ENCODE data around the gene UQCR11.
A peak's percentile ranks its signal among the peaks of the same experiment; 100 is the strongest.

Gene UQCR11

DNA sequence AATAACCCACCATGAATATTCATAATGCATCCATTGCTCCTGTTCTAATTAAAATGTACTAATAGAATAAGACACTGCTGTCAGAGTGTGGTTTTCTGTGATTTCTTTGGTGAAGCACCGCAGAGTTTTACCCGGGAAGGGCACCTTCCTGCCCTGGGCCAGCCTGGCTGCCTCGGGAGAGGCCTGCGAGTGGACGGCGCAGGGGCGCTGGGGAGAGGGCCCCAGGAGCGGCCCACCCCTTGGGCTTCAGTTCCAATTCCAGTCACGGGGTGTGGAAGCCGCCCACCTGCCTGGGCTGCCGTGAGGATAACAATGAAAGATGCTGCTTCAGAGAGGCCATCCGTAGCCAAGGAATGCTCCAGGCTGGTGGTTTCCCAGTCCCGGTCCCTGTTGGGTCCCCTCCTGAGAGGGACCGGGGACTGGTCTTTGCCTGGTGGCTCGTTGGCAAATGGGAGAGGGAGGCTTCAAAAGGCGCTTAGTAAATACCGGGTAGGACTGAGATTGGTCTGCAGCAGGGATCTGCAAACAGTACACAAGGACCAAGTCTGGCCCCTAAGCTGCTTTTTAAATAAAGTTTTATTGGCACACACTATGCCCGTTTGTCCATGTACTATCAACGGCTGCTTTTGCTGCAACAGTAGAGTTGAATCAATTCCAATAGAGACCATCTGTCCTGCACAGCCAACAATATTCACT, 29.1 kb upstream of the UQCR11 start:
- DNase-seq, result no peak

DNA sequence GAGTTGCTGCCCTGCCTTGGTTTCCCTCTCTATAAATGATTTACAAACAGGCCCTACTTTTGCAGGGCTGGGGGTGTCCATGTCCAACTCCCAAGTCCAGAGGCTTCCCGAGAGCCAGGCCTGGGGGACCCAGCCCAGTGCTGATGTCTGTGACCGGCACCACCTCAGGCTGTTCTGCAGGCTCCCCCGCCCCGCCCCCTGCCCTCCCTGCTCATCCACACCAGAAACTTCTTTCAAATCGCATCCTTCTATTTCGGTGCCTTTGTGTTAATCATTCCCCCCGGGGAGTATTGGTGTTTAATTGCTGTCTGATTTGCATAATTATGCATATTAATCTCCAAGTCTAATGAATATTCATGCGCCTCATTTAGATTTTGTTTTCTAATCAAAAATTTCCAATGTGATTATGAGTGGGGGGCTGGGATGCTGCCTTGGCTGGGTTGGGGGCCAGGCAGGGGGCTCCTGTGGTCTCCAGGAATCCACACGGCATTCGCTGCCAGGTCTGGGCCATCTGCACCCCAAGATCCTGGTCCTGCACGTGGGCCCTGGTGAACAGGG, 28.1 kb upstream of the UQCR11 start:
- DNase-seq, result no peak

DNA sequence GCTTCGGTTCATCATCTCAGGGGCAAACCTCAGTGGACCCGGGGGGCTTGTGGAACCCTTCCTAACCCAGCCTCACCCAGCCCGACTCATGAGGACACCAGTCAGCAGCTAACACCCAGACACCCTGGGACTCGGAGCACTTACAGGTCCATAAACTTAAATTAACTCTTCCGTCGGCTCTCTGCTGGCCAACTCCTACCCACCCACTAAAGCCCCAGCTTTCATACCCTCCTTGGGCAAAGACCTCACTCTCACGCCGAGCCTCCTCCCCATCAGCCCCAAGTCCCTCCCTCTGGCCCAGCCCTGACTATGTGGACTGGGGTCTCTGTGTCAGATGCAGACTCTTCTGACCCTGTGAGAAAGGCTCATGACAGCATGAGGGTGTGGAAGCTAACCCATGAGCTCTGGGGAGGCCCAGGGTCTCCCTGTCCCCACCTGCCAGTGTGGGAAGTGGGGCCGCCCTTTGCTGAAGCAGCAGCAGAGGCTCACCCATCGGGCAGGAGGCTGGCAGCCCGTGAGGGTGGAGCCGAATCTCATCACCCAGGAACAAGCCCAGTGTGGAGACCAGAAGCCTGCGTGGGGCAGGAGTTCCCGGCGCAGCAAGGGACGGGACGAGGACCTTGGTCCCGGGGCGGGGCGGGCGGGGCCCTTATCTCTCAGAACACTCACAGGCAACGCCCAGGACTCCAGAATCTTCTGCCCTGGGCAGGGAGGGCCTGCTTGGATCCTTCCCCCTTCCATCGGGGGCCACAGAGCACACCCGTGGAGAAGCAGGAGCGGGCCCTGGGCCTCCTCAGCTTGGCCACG, 27.4 kb upstream of the UQCR11 start:
- DNase-seq, result no peak

DNA sequence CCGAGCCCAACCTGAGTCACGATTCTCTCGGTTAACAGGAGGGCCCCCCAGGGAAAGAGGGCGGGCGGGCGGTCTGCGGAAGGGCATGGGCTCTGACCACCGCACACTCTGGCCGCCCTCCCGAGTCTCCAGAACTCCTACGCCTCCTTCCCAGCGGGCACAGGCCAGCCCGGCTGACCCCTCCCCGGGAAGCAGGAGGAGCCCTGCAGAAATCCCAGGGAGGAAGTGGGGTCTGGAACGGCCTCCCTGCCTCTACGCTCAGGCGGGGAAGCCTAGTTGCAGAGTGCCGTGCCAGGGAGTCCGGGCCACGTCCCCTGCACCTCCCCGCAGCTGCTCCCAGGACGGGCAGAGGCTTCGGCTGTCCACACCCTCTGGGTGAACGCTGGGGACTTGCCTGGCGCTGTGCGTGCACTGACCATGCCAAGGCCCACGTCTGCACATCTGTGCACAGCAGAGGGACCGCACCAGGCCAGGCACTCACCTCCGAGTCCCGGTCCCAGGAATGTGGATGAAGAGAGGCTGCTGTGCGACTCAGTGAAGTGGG, 26.4 kb upstream of the UQCR11 start:
- no peak for DNase-seq

DNA sequence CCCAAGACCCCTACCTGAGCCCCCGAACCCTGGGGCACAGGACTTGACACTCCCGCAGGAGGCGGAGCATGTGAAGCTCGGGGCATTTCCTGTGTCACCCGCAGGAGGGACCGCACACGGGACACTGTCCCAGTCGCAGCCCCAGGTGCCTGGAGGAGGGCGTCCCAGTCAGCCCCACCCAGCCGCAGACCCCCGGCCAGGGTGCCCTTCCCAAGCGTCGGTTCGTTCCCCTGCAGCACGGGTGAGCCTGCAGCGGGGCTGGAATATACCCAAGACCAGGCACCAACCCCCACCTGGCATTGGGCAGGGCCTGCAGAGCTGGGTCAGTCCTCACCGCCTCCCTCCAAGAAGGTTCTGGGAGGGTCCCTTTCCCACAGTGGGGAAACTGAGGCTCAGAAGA, 25.5 kb upstream of the UQCR11 start:
- DNase-seq, result no peak

DNA sequence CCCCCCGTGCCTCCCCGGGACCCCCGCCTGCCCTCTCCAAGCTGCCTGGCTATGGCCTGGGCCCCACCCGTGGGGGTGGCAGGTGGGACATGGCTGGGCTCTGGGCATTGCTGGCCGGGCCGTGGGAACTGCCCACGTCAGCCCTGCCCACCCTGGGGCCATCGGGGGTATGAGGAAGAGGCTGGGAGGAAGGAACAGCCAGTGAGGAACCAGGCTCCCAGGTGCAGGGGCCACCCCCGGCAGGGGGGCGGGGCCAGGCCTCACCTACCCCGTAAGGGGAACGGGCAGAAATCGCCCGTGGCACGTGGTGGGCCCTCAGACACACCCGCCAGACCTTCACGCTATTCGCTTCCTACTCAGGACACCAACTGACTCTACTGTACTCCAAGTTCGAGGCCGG, 24.8 kb upstream of the UQCR11 start:
- DNase-seq, result no peak

DNA sequence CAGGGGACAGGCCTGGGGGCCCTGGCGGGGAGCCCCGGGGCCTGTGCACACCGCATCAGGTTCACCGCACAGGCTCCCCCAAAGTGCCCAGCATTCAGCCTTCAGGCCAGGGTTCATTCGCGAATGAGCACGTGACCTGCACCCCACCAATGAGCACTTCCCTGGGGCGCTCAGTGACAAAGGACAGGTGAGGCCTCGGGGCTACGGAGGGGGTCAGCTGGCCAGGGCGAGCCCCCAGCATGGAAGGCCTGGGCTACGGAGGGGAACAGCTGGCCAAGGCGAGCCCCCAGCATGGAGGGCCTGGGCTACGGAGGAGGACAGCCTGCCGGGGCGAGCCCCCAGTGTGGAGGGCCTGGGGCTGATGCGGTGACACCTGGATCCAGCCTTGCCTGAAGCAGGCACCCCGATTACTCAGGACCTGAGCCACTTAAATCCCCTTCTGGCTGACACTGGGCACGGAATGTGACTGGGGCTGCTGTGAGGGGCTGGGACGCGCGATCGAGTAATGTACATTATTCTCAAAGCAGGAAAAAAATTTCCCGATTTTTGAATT, 24.1 kb upstream of the UQCR11 start:
- no peak for DNase-seq

DNA sequence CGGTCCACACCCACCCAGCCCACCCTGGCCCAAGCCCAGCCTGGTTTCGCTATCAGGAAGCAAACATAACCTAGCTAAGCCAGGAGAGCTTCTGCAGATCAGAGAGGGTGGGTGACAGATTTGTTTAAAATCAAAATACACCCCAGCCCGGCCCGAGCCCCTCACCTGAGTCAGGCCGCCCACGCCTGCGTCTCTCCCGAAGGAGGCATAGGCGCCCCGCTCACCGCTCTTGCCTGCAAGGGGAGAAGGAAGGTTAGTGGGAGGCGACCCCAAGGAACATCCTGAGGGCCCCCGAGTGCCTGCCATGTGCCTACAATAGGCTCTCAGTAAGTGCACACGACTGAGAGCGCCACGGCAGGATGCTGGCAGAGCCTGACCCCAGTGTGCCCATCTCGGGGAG, 21.9 kb upstream of the UQCR11 start:
- DNase-seq, result no peak

DNA sequence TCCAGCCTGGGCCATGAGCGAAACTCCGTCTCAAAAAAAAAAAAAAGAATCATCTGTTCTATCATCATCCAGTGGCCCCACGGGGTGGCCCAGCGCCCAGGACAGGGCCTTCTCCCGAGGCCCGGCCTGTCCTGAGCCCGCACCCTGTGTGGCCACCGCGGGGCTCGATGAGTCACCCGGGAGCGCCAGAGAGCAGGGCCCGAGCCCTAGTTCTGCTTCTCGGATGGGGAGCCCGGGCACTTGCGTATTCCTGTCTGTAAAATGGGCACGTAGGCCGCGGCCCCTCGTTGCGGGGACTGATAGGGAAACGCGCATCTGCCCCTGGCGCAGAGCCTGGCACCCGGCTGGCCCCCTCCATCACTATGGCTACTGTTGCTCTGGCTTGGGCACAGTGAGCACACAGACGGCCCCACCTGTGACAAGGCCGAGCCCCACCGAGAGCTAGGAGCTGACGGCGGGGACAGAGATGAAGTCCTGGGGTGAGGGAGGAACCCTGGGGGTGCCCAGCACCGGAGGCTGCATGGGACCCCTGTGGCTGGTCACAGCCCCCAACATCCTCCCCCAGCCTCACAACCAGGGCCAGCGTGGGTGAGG, 21.3 kb upstream of the UQCR11 start:
- no peak for DNase-seq

DNA sequence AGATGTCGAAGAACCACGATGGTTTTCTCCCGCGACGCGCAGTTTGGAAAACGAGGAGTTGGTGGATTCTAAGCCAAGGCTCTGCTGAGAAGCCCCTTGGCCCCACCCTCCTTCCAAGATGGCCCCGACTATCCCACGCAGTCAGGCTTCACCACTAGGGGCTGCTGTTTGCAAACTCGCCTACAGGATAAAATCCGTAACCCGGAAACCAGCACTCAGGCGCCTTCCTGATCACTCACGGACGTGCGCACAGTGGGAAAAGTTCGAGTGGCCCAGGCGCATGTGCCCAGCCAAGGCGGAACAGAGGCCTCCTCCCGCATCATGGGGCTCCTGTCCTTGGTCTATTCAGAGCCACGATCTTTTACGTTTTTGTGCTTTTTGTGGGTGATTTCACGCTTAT, 19.2 kb upstream of the UQCR11 start:
- DNase-seq, result peak; percentile 57

DNA sequence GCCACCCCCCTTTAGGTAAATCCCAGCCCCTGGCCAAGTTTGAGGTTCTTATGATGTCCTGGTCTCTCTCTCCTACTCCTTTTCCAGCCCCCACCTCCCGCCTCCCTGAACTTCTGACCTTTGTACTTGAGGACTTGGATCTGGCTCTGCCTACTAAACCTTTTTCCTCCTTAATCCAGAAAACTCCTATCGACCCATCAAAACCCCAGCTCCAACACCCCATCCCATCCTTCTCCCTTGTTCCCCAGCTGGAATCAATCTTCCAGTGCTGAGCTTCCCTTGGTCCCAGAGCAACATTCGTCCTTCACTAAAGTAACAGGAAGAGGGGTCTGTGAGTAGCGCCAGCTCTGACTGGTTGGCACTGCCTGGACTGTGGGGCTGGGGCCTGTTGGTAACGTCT, 17.3 kb upstream of the UQCR11 start:
- no peak for DNase-seq

DNA sequence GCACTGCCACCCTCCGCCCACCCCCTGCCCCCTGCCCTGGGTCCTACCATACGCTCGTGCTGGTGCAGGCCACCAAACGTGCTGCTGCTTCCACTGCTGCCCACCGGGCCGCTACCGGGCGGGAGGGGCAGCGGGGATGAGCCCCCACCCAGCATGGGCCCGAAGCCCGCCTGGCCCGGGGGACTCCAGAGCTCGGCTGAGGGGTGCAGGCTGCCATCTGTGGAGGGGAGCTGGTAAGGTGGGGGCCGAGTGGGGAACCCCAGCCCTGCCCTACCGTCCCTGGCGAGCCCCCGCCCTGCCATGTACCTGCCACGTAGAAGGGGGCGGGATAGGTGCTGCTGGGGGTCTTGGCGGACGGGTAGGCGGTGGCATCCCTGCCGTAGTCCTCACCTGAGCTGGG, 16.7 kb upstream of the UQCR11 start:
- no peak for DNase-seq

DNA sequence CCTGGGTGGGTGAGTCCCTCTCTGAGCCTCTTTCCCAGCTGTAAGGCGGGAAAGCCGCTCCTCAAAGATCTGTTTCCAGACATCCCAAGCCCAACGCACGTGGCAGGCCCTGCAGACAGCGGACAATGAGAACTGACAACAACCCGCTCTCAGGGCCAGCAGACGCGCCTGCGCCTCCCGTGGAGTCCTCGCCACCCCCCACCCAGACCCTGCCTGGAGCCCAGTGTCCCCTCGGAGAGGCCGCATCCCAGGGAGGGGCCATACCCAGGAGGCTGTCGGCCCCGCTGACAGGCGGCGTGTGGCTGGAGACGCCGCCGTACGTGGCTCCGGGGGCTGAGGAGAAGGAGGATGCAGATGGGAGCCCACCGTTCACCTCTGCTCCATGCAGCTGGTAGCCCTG, 16.3 kb upstream of the UQCR11 start:
- DNase-seq, result no peak

DNA sequence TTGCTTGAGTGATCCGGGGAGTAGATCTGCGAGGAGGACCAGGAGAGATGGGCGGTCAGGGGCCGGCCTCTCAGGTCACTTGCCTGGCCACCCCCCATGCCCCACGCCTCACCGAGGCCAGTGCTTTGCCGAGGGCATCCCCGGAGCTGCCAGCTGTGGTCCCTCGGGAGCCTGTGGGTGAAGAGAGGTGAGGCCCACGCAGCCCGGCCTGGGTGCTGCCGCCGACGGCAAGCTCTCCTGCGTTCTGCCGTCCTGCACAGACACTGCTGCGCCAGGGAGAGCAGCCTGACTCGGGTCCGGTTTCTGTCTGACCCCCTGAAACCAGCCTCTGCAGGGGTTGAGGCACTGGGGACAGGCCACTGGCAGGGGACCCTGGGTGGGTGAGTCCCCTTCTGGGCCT, 15.8 kb upstream of the UQCR11 start:
- DNase-seq, result no peak

DNA sequence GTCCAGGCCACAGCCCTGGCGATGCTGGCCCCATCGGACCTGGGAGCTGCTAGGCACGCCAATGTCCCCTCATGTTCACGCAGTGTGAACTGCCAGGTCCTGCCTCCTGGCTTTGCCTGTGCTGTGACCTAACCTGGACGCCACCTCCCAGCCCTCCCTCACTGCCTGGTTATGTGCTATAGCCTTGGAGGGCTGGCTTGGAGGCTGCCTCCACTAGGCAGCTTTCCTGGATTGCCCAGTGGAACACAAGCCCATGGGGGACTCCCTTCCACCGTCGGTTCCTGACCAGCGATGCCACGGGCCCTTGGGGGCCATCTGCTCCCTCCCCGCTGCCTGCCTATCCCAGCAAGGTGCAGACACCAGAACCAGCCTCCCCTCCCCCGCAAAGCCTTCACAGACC, 15.2 kb upstream of the UQCR11 start:
- no peak for DNase-seq

DNA sequence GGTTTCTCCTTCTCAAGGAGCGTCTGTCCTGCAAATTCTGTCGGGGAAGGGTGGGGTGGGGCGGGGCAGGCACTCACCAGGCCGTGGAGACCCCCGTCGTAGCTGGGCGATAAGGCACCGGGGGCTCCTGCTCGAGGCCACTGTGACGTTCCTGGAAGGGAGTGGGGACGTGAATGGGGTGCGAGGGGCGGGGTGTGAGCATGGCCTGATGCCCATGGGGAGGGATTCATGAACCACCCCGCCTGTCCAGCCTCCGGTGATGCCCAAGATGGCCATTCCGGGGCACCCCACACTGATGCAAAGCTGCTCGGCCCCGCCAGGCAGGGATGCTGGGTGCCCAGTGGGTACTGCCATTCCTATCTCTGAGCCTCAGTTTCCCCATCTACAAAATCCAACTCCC, 14.4 kb upstream of the UQCR11 start:
- no peak for DNase-seq

DNA sequence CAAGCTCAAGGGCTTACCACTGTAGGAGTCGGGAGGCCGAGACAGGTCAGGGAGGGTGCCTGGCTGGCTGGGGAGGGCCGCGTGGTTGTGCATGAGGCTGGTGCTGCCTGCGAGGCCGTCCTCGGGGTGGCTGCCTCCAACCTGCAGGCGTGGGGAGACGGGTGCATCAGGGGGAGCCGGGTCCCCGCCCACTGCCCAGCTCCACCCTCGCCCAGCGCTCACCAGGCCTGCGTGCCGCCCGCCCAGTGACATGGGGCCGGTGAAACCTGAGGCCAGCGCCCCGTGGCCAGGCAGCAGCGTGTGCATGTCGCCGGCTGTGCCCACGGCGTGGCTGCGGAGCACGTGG, 13.8 kb upstream of the UQCR11 start:
- DNase-seq, result no peak

DNA sequence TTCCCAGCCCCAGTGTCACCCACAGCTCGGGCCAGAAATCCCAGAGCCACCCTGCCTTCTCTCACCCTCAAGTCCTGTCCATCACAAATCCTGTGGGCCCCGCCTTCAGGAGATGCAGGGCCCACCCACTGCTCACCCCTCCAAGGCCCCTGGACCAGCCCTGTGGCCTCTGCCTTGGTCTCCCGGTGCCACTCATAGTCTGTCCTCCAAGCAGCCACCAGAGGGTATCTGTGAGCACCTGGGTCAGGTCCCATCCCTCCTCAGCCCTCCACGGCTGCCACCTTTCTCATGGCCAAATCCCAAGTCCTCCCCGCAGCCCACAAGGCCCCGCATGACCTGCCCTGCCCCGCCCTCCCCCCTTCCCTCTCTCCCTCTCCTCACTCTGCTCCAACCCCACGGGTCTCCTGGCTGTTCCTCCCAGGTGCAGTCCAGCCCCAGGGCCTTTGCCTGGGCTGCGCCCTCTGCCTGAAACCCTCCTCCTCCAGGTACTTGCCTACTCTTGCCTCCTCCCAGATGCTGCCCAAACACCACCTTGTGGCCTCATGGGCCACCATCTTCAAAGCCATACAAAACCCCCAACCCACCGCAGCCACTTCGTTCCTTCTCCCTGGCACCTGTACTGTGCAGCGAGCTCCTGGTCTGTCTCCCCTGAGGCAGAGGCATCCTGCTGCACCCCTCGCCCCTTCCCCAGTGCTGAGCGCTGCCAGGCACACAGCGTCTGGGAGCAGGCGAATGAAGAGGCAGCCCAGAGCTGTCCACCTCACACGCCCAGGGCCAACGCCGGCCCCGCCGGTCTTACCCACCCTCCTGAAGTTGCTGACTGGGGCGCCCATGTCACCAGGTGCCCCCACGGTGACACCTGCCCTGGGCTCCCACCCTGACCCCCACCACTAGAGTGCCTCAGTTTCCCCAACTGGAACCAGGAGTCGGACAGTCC, 13.2 kb upstream of the UQCR11 start:
- peak; percentile 30 for DNase-seq

DNA sequence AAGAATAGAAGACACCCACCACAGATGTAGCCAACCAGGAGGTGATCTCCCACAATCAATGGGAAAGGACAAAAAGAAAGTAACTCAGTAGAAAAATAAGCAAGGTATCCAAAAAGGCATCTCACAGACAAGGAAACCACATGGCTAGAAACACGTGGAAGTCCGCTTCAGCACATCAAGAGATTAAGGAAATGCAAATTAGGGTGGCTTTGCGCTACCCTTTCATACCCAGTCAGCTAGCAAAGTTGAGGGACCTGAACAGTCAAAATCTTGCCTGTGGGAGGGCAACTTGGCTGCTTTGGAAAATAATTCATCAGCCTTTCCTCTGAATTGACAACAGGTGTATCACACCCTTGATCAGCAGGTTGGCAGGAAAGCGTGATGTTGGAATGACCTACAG, 11.6 kb upstream of the UQCR11 start:
- no peak for DNase-seq

DNA sequence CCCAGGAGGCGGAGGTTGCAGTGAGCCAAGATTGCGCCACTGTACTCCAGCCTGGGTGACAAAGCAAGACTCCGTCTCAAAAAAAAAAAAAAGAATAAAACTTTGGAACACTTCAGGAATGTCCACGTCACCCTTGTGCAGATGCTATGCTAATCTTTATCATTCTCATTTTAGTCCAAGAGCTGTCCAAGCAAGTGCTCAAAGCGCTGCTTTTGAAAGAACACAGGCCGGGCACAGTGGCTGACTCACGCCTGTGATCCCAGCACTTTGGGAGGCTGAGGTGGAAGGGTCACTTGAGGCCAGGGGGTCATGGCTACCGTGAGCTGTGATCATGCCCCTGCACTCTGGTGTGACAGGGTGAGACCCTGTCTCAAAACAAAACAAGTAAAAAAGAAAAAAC, 11.1 kb upstream of the UQCR11 start:
- DNase-seq, result no peak

DNA sequence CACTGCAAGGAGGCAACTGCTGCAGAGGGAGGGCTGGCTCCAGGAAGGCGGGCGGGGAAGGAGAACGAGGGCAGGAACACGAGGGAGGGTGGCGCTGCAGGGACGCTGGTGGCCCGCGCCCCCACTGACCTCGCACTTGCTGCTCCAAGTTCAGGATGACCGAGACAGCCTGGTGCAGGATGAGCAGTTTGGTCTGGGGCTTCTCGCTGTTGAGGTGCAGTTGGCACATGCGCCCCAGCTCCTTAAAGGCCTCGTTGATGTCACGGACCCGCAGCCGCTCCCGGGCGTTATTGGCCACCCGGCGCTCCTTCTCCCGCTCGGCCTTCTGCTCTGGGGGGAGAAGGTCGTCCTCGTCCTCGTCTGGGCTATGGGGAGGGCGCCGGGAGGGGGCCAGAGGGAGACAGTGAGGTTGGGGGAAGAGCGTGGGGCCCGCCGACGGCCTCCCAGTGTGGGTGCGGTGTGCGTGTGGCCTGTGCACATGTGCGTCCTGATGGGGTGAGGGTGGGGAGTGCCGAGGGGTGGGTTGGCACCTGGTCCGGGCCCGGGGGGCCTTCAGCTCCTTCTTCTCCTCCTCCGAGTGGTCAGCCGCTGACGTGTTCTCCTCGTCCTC, 10.0 kb upstream of the UQCR11 start:
- no peak for DNase-seq

All from NCI-H69 (cell line).